Myocyte (in vitro differentiated cells): ENCODE data around the gene BUB1B. TPM values are rescaled to one million over a fixed set of nuclear protein-coding genes. Genes with fewer than 3 reads are reported as not detected.
"Not testable (repeated sequence)": the region's sequence is repeated elsewhere in the genome, so short reads cannot be mapped to it uniquely, and the experiment has no call there.

Experiments
- DNase-seq: peaks from one replicate; pipeline ENCODE4 v3.0.0-alpha.2; 2012; ENCODE audit warnings: low read depth
- polyA plus RNA-seq: library from polyadenylated mRNA; unstranded; fragments of >200 nt; gene quantifications from one replicate; pipeline ENCODE4 v1.2.1, GENCODE V29; 2012; ENCODE audit warnings: missing spikeins
- total RNA-seq: library from RNA; depleted of rRNA; stranded (reverse); fragments of >200 nt; gene quantifications from 2 replicates; pipeline ENCODE4 v1.2.3, GENCODE V29; 2014

The BUB1B gene
- 1.8 and 2.1 TPM in 2 replicates for total RNA-seq
- polyA plus RNA-seq: 0.14 TPM

GRCh38 chr15:40160689-40161688, at the start of gene BUB1B:
TSS of gene BUB1B (plus strand) at chr15:40161069. CDS start at chr15:40161221, 152 bp downstream.
- DNase-seq: peak; percentile 97

GRCh38 chr15:40111888-40112287, 49.0 kb upstream of the BUB1B start:
- no peak for DNase-seq

GRCh38 chr15:40112789-40113188, 48.1 kb upstream of the BUB1B start:
- no peak for DNase-seq

- DNase-seq: no peak
These were observed 46.7 kb upstream of the BUB1B start for GRCh38 chr15:40114218-40114617.

GRCh38 chr15:40115106-40115505, 45.8 kb upstream of the BUB1B start:
- not testable (repeated sequence) for DNase-seq

- no peak for DNase-seq
These were observed 45.2 kb upstream of the BUB1B start for GRCh38 chr15:40115670-40116093.

- DNase-seq: no peak
These were observed 42.4 kb upstream of the BUB1B start for GRCh38 chr15:40118473-40118872.

GRCh38 chr15:40121911-40122638, 38.8 kb upstream of the BUB1B start:
- DNase-seq: no peak

- not testable (repeated sequence) for DNase-seq
These were observed 37.9 kb upstream of the BUB1B start for GRCh38 chr15:40122989-40123388.

- DNase-seq: not testable (repeated sequence)
These were observed 37.0 kb upstream of the BUB1B start for GRCh38 chr15:40123863-40124262.

GRCh38 chr15:40124333-40124732, 36.5 kb upstream of the BUB1B start:
- not testable (repeated sequence) for DNase-seq

- not testable (repeated sequence) for DNase-seq
These were observed 36.0 kb upstream of the BUB1B start for GRCh38 chr15:40124807-40125285.

- DNase-seq: no peak
These were observed 34.9 kb upstream of the BUB1B start for GRCh38 chr15:40125950-40126349.

GRCh38 chr15:40128766-40129660, 31.9 kb upstream of the BUB1B start:
- DNase-seq: no peak

- DNase-seq: no peak
These were observed 30.8 kb upstream of the BUB1B start for GRCh38 chr15:40130118-40130517.

GRCh38 chr15:40130799-40131502, 29.9 kb upstream of the BUB1B start:
- DNase-seq: no peak

- DNase-seq: no peak
These were observed 27.3 kb upstream of the BUB1B start for GRCh38 chr15:40133544-40133943.

- peak; percentile 28 for DNase-seq
These were observed 26.0 kb upstream of the BUB1B start for GRCh38 chr15:40134885-40135284.

GRCh38 chr15:40135846-40136450, 24.9 kb upstream of the BUB1B start:
- peak; percentile 84 for DNase-seq
